ENCODE data around the gene DNAJB9. TPM values are rescaled to one million over a fixed set of nuclear protein-coding genes. Genes with fewer than 3 reads are reported as not detected.

DNAJB9 gene
- total RNA-seq, 1 donor from 2014 or later = 49.5 TPM

DNA sequence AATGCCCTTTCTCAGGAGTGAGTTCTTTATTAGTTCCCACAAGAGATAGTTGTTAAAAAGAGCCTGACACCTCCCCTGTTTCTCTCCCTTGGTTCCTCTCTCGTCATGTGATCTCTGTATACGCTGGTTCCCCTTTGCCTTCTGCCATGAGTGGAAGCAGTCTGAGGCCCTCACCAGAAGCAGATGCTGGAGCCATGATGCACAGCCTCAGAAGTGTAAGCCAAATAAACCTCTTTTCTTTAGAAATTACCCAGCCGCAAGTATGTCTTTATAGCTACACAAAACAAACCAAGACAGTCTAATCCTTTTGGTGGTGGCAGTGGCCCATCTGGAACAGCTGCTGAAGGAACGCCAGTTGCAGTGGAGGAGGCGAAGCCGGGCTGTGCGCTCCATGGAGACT, 9.3 kb downstream of the DNAJB9 start:
- Histone ChIP-seq H3K4me3 (ENCODE audit: low read depth, low read length) (no peak overlapping the region), H3K27me3 (ENCODE audit: control insufficient read depth, insufficient read depth, low read length) (no peaks in the 10 kb centered on the region), H3K36me3 (ENCODE audit: control insufficient read depth, insufficient read depth, low read length) (no peaks in the 10 kb centered on the region)
- no peak for DNase-seq (ENCODE audit: low read depth)
- TF ChIP-seq, protein P1, sequence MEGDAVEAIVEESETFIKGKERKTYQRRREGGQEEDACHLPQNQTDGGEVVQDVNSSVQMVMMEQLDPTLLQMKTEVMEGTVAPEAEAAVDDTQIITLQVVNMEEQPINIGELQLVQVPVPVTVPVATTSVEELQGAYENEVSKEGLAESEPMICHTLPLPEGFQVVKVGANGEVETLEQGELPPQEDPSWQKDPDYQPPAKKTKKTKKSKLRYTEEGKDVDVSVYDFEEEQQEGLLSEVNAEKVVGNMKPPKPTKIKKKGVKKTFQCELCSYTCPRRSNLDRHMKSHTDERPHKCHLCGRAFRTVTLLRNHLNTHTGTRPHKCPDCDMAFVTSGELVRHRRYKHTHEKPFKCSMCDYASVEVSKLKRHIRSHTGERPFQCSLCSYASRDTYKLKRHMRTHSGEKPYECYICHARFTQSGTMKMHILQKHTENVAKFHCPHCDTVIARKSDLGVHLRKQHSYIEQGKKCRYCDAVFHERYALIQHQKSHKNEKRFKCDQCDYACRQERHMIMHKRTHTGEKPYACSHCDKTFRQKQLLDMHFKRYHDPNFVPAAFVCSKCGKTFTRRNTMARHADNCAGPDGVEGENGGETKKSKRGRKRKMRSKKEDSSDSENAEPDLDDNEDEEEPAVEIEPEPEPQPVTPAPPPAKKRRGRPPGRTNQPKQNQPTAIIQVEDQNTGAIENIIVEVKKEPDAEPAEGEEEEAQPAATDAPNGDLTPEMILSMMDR (IDR thresholded peaks at IDR 0.05; ENCODE audit: insufficient read depth, low read length, poor library complexity, severe bottlenecking) = no peak

DNA sequence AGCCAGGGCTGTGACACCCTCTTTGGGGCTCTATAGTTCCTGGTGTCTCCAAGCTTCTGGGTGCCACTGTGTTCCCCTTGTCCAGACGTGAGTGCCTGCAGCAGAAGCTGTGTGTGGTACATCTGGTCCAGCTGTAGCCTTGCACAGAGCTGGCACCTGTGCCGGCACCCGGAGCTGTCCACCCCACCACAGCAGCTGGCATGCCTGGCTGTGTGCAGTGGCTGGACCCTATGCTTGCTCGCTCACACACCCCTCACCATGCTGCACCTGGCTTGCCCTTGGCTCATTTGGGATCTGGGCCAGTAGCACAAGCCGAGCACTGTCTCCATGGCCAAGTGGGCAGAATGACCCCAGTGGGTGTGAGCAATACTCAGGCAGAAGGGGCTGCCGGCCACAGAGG, 10.6 kb downstream of the DNAJB9 start:
- TF ChIP-seq, protein P1 (IDR thresholded peaks at IDR 0.05; ENCODE audit: insufficient read depth, low read length, poor library complexity, severe bottlenecking) = no peak
- no peaks in the 10 kb centered on the region for H3K27me3 ChIP-seq (ENCODE audit: control insufficient read depth, insufficient read depth, low read length)
- no peak for DNase-seq (ENCODE audit: low read depth)
- no peaks in the 10 kb centered on the region for H3K36me3 ChIP-seq (ENCODE audit: control insufficient read depth, insufficient read depth, low read length)
- H3K4me3 ChIP-seq (ENCODE audit: low read depth, low read length) = no peak overlapping the region

DNA sequence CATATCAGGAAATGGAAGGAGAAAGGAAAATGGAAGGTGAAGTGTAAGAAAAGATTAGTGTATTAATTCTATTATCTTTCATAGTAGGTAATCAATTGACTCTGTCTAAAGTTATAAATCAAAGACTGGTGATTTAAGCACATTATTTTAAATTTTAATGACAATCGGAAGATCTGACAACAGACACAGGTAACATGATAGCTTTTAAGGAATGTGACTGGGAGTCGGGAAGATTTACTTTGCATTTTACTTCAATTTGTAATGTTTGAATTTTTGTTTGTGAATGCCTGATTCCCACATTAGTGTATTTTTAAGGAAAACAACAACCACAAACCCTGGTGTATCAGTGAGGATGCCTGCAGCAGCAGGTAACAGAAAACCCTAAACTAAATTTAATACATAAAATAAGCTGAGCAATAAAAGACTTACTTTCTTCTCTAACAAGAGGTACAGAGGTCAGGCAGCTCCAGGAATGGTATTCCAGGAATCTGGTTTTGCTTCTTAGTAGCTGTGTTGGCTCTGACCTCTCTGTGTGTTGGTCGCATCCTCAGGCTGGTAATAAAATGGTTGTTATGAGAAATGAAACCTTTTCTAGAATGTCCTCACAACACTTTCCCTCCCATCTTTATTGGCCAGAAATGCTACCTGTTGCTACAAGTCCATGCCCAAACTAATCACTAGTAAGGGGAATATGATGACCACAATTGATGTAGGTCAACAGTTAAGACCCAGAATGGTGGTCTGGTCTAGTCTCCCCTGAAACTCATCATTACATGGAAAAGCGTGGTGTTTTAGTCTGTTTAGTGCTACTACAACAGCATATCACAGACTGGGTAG, 12.2 kb downstream of the DNAJB9 start:
- Histone ChIP-seq H3K36me3 (ENCODE audit: control insufficient read depth, insufficient read depth, low read length) (no peaks in the 10 kb centered on the region), H3K27me3 (ENCODE audit: control insufficient read depth, insufficient read depth, low read length) (no peaks in the 10 kb centered on the region), H3K4me3 (ENCODE audit: low read depth, low read length) (no peak overlapping the region)
- TF ChIP-seq, protein P1 (IDR thresholded peaks at IDR 0.05; ENCODE audit: insufficient read depth, low read length, poor library complexity, severe bottlenecking) = no peak
- no peak for DNase-seq (ENCODE audit: low read depth)

DNA sequence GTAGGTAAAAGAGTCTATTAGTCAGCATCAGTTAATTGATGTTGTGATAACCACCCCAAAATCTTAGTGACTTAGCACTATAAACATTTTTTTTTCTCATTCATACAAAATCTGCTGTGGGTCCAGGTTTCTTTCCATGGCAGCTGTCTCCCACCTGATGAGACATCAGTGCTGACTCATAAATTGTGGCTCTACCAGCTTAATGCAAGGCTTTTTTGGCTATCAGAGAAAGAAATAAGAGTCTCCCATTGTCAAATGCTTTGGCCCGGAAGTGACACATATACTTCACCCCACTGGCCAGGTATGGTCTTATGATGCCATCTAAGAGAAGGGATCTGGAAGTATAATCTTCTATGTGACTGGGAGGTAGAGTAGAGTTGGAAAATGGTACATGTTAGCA, 14.5 kb downstream of the DNAJB9 start:
- no peaks in the 10 kb centered on the region for H3K27me3 ChIP-seq (ENCODE audit: control insufficient read depth, insufficient read depth, low read length)
- TF ChIP-seq, protein P1 (IDR thresholded peaks at IDR 0.05; ENCODE audit: insufficient read depth, low read length, poor library complexity, severe bottlenecking) = no peak
- no peak for DNase-seq (ENCODE audit: low read depth)
- no peaks in the 10 kb centered on the region for H3K36me3 ChIP-seq (ENCODE audit: control insufficient read depth, insufficient read depth, low read length)
- no peak overlapping the region for H3K4me3 ChIP-seq (ENCODE audit: low read depth, low read length)

DNA sequence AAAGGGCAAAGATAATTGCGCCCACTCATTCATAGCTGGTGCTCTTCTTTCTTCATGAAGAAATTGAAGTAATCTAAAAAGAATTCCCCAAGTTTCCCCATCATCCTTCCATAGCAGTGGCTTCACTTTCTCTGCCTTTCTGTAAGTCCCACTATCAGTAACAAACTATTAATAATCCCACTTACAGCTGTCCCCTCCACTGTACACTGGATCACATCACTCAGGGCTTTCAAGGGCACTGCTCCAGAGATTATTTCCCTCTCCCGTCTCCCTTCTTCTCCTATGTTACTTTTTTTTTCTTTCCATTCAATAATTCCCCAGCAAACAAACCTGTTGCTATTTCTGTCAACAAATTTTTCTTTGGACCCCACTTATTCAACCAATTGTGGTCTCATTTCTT, 16.2 kb downstream of the DNAJB9 start:
- H3K27me3 ChIP-seq (ENCODE audit: control insufficient read depth, insufficient read depth, low read length) = no peaks in the 10 kb centered on the region
- no peaks in the 10 kb centered on the region for H3K36me3 ChIP-seq (ENCODE audit: control insufficient read depth, insufficient read depth, low read length)
- TF ChIP-seq, protein P1 (IDR thresholded peaks at IDR 0.05; ENCODE audit: insufficient read depth, low read length, poor library complexity, severe bottlenecking) = no peak
- no peak for DNase-seq (ENCODE audit: low read depth)
- H3K4me3 ChIP-seq (ENCODE audit: low read depth, low read length) = no peak overlapping the region

DNA sequence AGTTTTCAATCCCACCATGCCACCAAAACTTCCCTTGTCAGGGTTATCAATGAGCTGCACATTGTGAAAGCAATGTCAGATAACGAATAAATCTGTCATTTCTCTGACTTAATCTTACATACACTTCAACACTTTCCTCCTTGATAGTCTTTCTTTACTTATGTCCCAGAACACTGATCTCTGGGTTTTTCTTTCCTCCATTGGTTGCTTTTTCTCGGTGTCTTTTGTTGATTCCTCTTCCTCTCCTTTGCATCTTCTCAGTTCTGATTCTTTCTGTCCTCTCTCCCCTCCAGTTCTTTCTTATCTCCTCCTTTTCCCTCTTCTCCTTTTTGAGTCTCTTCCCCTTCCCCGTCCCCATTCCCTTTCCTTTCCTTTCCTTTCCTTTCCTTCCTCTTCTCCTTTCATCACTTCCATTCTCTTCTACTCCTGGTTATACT, 16.6 kb downstream of the DNAJB9 start:
- H3K4me3 ChIP-seq (ENCODE audit: low read depth, low read length) = no peak overlapping the region
- H3K27me3 ChIP-seq (ENCODE audit: control insufficient read depth, insufficient read depth, low read length) = no peaks in the 10 kb centered on the region
- no peak for DNase-seq (ENCODE audit: low read depth)
- TF ChIP-seq, protein P1 (IDR thresholded peaks at IDR 0.05; ENCODE audit: insufficient read depth, low read length, poor library complexity, severe bottlenecking) = no peak
- no peaks in the 10 kb centered on the region for H3K36me3 ChIP-seq (ENCODE audit: control insufficient read depth, insufficient read depth, low read length)

Measured in kidney epithelial cell (primary cell).